ENCODE data around the gene SORCS2. TPM values are rescaled to one million over a fixed set of nuclear protein-coding genes. Genes with fewer than 3 reads are reported as not detected.

Gene SORCS2
- total RNA-seq, 4 donors from 2014 or later = 0.53 to 9.9 (median 0.90) TPM

- Histone ChIP-seq H3K9me3 (peaks cover 0 to 4% (median 0%) of the 10 kb centered on the region in 4 donors), H3K4me3 (no peak overlapping the region), H3K36me3 (no peaks in the 10 kb centered on the region), H3K27me3 (no peaks in the 10 kb centered on the region), H3K27ac (no peak overlapping the region), H3K4me1 (no peaks in the 10 kb centered on the region)
- TF ChIP-seq CTCF (IDR thresholded peaks at IDR 0.05) (no peak), POLR2A (IDR thresholded peaks at IDR 0.05) (no peak)
- DNase-seq = no peak
These were observed 299.6 kb downstream of the SORCS2 start for GRCh38 chr4:7491915-7492314.

GRCh38 chr4:7498446-7499200, 306.3 kb downstream of the SORCS2 start:
- no peak overlapping the region for H3K27ac ChIP-seq
- no peaks in the 10 kb centered on the region for H3K4me1 ChIP-seq
- no peak for DNase-seq
- no peak for TF ChIP-seq POLR2A (IDR thresholded peaks at IDR 0.05)
- TF ChIP-seq CTCF (IDR thresholded peaks at IDR 0.05) = no peak
- no peaks in the 10 kb centered on the region for H3K27me3 ChIP-seq
- peaks cover 0 to 4% (median 0%) of the 10 kb centered on the region in 4 donors for H3K9me3 ChIP-seq
- no peaks in the 10 kb centered on the region for H3K36me3 ChIP-seq
- H3K4me3 ChIP-seq = no peak overlapping the region

- no peaks in the 10 kb centered on the region for H3K36me3 ChIP-seq
- H3K4me1 ChIP-seq = no peaks in the 10 kb centered on the region
- no peak overlapping the region for H3K4me3 ChIP-seq
- TF ChIP-seq POLR2A (IDR thresholded peaks at IDR 0.05) (no peak), CTCF (IDR thresholded peaks at IDR 0.05) (no peak)
- no peaks in the 10 kb centered on the region for H3K9me3 ChIP-seq
- no peak overlapping the region for H3K27ac ChIP-seq
- DNase-seq = no peak
- no peaks in the 10 kb centered on the region for H3K27me3 ChIP-seq
These were observed 307.3 kb downstream of the SORCS2 start for GRCh38 chr4:7499661-7500060.

- no peak overlapping the region for H3K27ac ChIP-seq
- no peak for TF ChIP-seq CTCF (IDR thresholded peaks at IDR 0.05)
- H3K4me1 ChIP-seq = no peaks in the 10 kb centered on the region
- no peaks in the 10 kb centered on the region for H3K9me3 ChIP-seq
- H3K36me3 ChIP-seq = no peaks in the 10 kb centered on the region
- DNase-seq = no peak
- H3K4me3 ChIP-seq = no peak overlapping the region
- no peaks in the 10 kb centered on the region for H3K27me3 ChIP-seq
These were observed 308.1 kb downstream of the SORCS2 start for GRCh38 chr4:7500404-7500803.

GRCh38 chr4:7501314-7501713, 309.0 kb downstream of the SORCS2 start:
- TF ChIP-seq POLR2A (IDR thresholded peaks at IDR 0.05) (no peak), CTCF (IDR thresholded peaks at IDR 0.05) (no peak)
- H3K4me3 ChIP-seq = no peak overlapping the region
- no peaks in the 10 kb centered on the region for H3K9me3 ChIP-seq
- DNase-seq = no peak
- no peaks in the 10 kb centered on the region for H3K27me3 ChIP-seq
- no peak overlapping the region for H3K27ac ChIP-seq
- no peaks in the 10 kb centered on the region for H3K36me3 ChIP-seq
- no peaks in the 10 kb centered on the region for H3K4me1 ChIP-seq

Data from Peyer's patch (tissue), 4 donors.